HL-60 (cell line): ENCODE data around the gene CSNK1A1.

Experiments used
- DNase-seq, 2 experiments: peaks; one replicate each; pipeline ENCODE4 v3.0.0-alpha.2; 2010 to 2020; ENCODE audit warnings: low read depth in 1 of 2, low spot score in 1 of 2
- H3K27ac ChIP-seq: fragments of 250-450 bp; sonication (Bioruptor Pico); replicated peaks from 2 replicates; pipeline ENCODE4 v1.5.1; 2020; ENCODE audit warnings: mild to moderate bottlenecking, moderate library complexity
- H3K27me3 ChIP-seq: fragments of 250-450 bp; sonication (Bioruptor Pico); 2 replicates; pipeline ENCODE4 v1.5.1; 2021; ENCODE audit warnings: mild to moderate bottlenecking, moderate library complexity; ENCODE audit not compliant: insufficient read depth, poor library complexity, severe bottlenecking
- H3K4me3 ChIP-seq: replicated peaks from 2 replicates; pipeline ENCODE4 v1.5.1; 2011; ENCODE audit warnings: mild to moderate bottlenecking, control low read depth, low read length; ENCODE audit not compliant: insufficient read depth
- GABPA ChIP-seq: IDR thresholded peaks from 2 replicates; pipeline ENCODE4 v1.6.1; 2012; ENCODE audit warnings: low read depth
- POLR2AphosphoS5 ChIP-seq: IDR thresholded peaks from 2 replicates; pipeline ENCODE4 v1.6.1; 2012; ENCODE audit warnings: low read depth
- SPI1 ChIP-seq: IDR thresholded peaks from 2 replicates; pipeline ENCODE4 v1.6.1; 2012; ENCODE audit warnings: low read depth, mild to moderate bottlenecking, borderline replicate concordance
- TF ChIP-seq, protein P1 (sequence below): IDR thresholded peaks from 2 replicates; pipeline ENCODE4 v1.6.1; 2012; ENCODE audit warnings: low read depth; ENCODE audit not compliant: insufficient replicate concordance
- TF ChIP-seq, protein P2 (sequence below): IDR thresholded peaks from one replicate; pipeline ENCODE4 v1.5.1; 2011; ENCODE audit warnings: low read length, control low read depth, inconsistent platforms; ENCODE audit not compliant: insufficient read depth

The CSNK1A1 gene

DNA sequence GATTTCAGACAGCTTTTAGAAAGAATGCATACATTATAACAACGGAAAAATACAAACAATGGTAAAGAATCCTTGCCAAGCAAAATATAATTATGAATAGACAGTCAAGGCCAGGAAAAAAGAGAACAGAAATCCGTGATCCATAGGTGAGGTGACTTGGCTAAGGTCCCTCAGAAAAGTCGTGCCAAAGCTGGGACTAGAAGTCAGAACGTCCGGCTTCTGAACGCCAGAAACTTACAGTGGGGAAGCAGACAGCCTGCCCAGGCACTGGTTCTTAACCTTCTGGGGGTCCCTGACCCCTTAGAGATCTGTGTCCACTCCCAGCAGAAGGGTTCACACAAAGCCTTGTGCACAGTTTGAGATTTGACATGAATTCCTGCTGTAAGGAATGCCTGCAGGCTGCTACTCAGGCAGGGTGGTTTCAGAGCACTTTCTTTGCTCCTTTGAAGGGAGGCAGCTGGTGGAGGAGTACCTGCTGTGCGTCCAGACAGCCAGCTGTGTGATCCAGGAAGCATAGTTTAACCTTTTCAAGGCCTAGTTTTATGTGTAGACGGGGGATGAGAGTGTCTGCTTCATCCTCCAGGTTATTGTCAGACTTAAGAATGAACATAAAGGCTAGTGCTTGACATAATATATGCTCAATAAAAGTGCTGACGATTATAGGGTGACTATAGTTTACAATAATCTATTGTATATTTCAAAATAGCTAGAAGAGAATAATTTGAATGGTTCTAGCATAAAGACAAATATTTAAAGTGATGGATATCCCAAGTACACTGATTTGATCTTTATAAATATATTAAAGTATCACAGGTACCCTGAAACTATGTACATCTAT is 30.9 kb upstream of the CSNK1A1 start:
- Histone ChIP-seq H3K27ac (no peak overlapping the region), H3K4me3 (no peak overlapping the region), H3K27me3 (peaks cover 28% of the 10 kb centered on the region)
- TF ChIP-seq, protein P1, sequence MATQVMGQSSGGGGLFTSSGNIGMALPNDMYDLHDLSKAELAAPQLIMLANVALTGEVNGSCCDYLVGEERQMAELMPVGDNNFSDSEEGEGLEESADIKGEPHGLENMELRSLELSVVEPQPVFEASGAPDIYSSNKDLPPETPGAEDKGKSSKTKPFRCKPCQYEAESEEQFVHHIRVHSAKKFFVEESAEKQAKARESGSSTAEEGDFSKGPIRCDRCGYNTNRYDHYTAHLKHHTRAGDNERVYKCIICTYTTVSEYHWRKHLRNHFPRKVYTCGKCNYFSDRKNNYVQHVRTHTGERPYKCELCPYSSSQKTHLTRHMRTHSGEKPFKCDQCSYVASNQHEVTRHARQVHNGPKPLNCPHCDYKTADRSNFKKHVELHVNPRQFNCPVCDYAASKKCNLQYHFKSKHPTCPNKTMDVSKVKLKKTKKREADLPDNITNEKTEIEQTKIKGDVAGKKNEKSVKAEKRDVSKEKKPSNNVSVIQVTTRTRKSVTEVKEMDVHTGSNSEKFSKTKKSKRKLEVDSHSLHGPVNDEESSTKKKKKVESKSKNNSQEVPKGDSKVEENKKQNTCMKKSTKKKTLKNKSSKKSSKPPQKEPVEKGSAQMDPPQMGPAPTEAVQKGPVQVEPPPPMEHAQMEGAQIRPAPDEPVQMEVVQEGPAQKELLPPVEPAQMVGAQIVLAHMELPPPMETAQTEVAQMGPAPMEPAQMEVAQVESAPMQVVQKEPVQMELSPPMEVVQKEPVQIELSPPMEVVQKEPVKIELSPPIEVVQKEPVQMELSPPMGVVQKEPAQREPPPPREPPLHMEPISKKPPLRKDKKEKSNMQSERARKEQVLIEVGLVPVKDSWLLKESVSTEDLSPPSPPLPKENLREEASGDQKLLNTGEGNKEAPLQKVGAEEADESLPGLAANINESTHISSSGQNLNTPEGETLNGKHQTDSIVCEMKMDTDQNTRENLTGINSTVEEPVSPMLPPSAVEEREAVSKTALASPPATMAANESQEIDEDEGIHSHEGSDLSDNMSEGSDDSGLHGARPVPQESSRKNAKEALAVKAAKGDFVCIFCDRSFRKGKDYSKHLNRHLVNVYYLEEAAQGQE = no peak
- TF ChIP-seq GABPA (no peak), SPI1 (no peak), POLR2AphosphoS5 (no peak)
- TF ChIP-seq, protein P2, sequence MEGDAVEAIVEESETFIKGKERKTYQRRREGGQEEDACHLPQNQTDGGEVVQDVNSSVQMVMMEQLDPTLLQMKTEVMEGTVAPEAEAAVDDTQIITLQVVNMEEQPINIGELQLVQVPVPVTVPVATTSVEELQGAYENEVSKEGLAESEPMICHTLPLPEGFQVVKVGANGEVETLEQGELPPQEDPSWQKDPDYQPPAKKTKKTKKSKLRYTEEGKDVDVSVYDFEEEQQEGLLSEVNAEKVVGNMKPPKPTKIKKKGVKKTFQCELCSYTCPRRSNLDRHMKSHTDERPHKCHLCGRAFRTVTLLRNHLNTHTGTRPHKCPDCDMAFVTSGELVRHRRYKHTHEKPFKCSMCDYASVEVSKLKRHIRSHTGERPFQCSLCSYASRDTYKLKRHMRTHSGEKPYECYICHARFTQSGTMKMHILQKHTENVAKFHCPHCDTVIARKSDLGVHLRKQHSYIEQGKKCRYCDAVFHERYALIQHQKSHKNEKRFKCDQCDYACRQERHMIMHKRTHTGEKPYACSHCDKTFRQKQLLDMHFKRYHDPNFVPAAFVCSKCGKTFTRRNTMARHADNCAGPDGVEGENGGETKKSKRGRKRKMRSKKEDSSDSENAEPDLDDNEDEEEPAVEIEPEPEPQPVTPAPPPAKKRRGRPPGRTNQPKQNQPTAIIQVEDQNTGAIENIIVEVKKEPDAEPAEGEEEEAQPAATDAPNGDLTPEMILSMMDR = no peak
- DNase-seq = no peak

DNA sequence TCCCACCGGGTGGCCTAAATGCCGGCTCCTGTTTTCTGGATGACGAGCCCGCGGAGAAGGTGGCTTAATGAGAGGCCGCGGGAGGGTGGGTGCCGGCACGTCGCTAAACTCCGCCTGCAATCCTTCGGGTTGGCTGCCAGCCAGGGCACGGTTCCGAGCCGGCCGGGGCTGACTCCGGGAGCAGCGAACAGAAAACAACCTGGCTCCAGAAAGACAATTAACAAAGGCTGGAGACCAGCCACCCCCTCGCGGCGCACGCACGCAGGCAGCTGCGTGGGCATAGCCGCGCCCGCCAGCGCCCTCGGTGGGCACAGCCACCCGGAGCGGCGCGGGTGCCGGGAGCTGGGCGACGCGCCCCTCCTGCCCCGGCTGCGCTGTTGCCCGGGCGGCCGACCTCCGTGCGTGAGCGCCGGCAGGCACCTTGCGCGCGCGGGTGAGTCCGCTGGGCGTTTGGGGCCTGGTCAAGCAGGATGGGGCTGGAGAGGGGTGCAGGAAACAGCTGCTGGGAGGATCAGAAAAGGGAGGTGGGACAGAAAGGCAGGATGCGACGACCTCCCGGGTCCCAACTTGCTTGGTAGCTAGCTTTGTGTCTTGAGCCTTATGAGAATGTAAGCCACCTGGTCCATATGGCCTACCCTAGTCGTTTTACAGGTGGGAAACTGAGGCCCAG is 30.1 kb upstream of the CSNK1A1 start, which contains the start of gene ARHGEF37:
Gene ARHGEF37, plus strand, starts transcription at position 307 of the 670 bp plus-strand sequence. CDS start 16,272 bp downstream, outside the sequence.
- DNase-seq = peak in 1 of 2 experiments; percentile 5
- Histone ChIP-seq H3K27me3 (peaks cover 28% of the 10 kb centered on the region), H3K27ac (no peak within 1 kb of the TSS), H3K4me3 (peak within 1 kb of the TSS; percentile 25)
- no peak for TF ChIP-seq SPI1
- no peak for TF ChIP-seq GABPA
- TF ChIP-seq POLR2AphosphoS5 = no peak
- TF ChIP-seq, protein P2 = no peak

DNA sequence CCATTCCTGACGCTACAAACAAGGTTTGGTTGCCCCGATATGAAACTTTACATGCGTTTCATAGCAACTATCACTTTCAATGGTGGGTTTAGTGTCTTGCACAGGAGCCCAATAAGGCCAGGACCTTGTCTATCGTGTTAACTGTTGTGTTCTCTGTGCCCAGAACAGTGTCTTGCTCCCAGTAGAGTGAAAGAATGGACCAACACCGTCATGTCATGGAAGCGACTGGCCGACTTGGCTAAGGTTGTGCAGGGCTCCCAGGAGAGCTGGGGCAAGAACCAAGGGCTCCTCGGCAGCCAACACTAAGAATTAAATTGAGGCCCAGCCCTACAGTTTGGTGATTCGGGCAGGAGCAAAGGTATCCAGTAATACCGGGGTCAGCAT is 29.6 kb upstream of the CSNK1A1 start:
- H3K4me3 ChIP-seq = peak overlapping the region; percentile 25
- no peak for DNase-seq
- peaks cover 28% of the 10 kb centered on the region for H3K27me3 ChIP-seq
- no peak overlapping the region for H3K27ac ChIP-seq
- TF ChIP-seq, protein P1 = no peak
- TF ChIP-seq GABPA = no peak
- TF ChIP-seq, protein P2 = no peak
- no peak for TF ChIP-seq SPI1
- no peak for TF ChIP-seq POLR2AphosphoS5
